ENCODE data around the gene PLAGL1. TPM values are rescaled to one million over a fixed set of nuclear protein-coding genes. Genes with fewer than 3 reads are reported as not detected.

The PLAGL1 gene
- total RNA-seq, 4 donors from 2014 or later, result 14.2 to 25.4 (median 15.8) TPM

- Histone ChIP-seq H3K4me3 (no peak overlapping the region), H3K27ac (no peak overlapping the region), H3K9me3 (no peaks in the 10 kb centered on the region), H3K36me3 (no peaks in the 10 kb centered on the region), H3K27me3 (no peaks in the 10 kb centered on the region), H3K4me1 (peaks cover 0 to 9% (median 0%) of the 10 kb centered on the region in 3 donors)
- 42 to 51% methylated on average over 4 of the region's 4 CpGs for WGBS, 2 donors
- DNase-seq, result no peak
- intact Hi-C loops (cut with DNase I), result no loop called here
- TF ChIP-seq POLR2A (IDR thresholded peaks at IDR 0.05), result no peak
- no peak for TF ChIP-seq CTCF (IDR thresholded peaks at IDR 0.05)
These were observed 68.7 kb downstream of the PLAGL1 start for GRCh38 chr6:143939364-143939763.

DNA sequence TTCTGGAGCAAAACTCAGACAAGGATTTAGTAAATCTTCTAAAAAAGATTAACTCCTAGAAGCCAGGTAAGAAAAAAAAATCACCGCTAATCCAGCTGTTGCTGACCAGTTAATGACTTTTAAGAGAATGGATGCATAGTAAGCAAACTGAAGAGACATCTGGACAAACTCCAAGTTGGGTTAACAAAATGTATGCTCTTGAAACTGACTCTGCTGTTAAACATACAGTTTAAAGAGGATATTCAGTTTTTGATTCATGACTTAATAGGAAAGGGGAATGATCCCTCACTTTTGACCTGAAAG is 70.4 kb downstream of the PLAGL1 start:
- Histone ChIP-seq H3K27me3 (no peaks in the 10 kb centered on the region), H3K9me3 (no peaks in the 10 kb centered on the region), H3K27ac (no peak overlapping the region), H3K4me3 (no peak overlapping the region), H3K4me1 (peaks cover 0 to 9% (median 0%) of the 10 kb centered on the region in 3 donors), H3K36me3 (no peaks in the 10 kb centered on the region)
- intact Hi-C loops (cut with DNase I), result no loop called here
- WGBS, 2 donors, result 67 to 86% methylated on average over 1 of the region's 1 CpG
- no peak for DNase-seq
- TF ChIP-seq POLR2A (IDR thresholded peaks at IDR 0.05) (no peak), CTCF (IDR thresholded peaks at IDR 0.05) (no peak)

DNA sequence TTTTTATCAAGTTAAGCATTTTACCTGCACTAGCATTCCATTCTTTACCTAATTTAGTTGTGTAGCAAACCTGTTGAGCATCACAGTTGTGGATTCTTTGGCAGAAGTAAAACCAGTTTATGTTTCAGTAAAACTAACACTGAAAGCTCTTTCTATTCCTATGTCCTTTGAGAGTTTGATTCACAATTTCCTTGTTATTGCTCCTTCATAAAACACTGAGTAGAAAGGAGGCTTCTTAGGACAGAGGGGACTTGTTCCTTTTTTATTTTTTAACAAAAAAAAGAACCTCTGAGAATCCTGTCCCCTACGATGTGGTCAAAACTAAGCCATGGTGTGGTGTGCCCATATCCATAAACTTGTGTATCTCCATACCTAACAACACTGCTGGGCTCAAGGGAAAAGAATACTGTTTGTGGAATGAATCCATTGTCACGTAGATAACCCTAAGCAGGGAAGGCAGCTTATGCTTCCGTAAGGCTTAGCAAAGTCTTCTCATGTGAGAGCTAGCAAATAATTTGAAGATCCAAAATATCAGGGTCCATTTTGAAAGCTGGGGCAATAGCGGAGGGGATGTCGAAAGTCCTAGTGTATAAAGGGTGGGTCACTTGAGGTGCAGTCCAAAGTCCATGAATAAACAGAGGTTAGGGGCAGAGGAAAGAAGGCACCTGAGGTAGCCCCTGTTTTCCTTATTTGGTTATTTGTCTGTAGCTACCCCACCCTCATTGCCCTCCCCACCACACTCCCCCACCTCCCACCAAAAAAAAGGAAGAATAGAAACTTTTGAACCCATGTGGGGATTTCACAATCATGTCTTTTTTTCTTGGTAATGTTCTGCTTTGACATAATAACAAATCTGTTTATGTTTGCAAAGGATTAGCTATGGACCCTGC is 71.0 kb downstream of the PLAGL1 start:
- H3K36me3 ChIP-seq, result no peaks in the 10 kb centered on the region
- DNase-seq, result no peak
- 72 to 74% methylated on average over 5 of the region's 5 CpGs for WGBS, 2 donors
- peaks cover 0 to 1% (median 0%) of the 10 kb centered on the region in 3 donors for H3K9me3 ChIP-seq
- no peak for TF ChIP-seq CTCF (IDR thresholded peaks at IDR 0.05)
- no peak for TF ChIP-seq POLR2A (IDR thresholded peaks at IDR 0.05)
- no peaks in the 10 kb centered on the region for H3K27me3 ChIP-seq
- H3K27ac ChIP-seq, result no peak overlapping the region
- intact Hi-C loops (cut with DNase I), result no loop called here
- peaks cover 0 to 9% (median 0%) of the 10 kb centered on the region in 3 donors for H3K4me1 ChIP-seq
- H3K4me3 ChIP-seq, result no peak overlapping the region

DNA sequence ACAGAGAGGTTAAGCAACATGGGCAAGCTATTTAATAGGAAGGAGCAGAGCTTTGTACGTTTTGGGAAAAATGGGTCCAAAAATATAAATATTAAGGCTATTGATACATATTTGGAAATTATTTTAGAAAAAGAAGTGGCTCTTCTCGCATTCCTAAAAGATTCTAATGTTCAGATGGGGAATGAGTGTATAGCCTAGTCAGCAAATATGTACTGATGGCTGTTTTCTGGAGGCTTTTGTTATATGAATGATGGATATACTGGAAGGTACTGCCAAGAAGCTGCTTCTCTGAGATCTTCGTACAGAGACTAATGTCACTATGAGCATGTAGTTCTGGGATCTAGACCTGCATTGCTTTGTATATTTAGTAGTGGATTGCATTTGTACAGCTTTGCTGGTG is 71.7 kb downstream of the PLAGL1 start:
- WGBS, 2 donors, result 84 to 85% methylated on average over 3 of the region's 3 CpGs
- Histone ChIP-seq H3K9me3 (peaks cover 0 to 8% (median 0%) of the 10 kb centered on the region in 3 donors), H3K27me3 (no peaks in the 10 kb centered on the region), H3K36me3 (no peaks in the 10 kb centered on the region), H3K27ac (no peak overlapping the region), H3K4me1 (peaks cover 0 to 9% (median 0%) of the 10 kb centered on the region in 3 donors), H3K4me3 (no peak overlapping the region)
- intact Hi-C loops (cut with DNase I), result no loop called here
- no peak for DNase-seq
- TF ChIP-seq CTCF (IDR thresholded peaks at IDR 0.05) (no peak), POLR2A (IDR thresholded peaks at IDR 0.05) (no peak)

DNA sequence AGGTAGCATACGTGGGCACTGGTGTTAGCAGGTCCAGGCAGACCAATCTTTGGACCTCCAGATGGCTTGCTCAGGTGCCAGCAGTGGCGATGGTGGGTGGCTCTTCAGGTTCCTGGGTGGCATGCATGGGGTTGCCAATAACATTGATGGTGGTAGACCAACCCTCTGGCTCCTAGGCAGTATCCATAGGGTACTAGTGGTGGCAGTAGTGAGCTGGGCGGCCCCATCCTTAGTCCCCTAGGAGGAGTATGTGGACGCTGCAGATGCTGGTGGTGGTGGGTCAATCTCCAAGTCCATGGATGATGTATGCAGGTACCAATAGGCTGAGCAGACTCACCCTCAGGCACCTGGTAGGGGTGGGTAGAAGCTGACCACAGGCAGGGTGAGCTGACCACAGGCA is 73.2 kb downstream of the PLAGL1 start:
- intact Hi-C loops (cut with DNase I), result no loop called here
- Histone ChIP-seq H3K4me1 (peaks cover 0 to 9% (median 0%) of the 10 kb centered on the region in 3 donors), H3K9me3 (peaks cover 0 to 11% (median 0%) of the 10 kb centered on the region in 3 donors), H3K4me3 (no peak overlapping the region), H3K27me3 (no peaks in the 10 kb centered on the region), H3K36me3 (no peaks in the 10 kb centered on the region), H3K27ac (no peak overlapping the region)
- no peak for TF ChIP-seq CTCF (IDR thresholded peaks at IDR 0.05)
- no peak for TF ChIP-seq POLR2A (IDR thresholded peaks at IDR 0.05)
- WGBS, 2 donors, result 89 to 93% methylated on average over 2 to 3 of the region's 4 CpGs
- DNase-seq, result no peak
